ENCODE measurements around the gene GMEB1.
"Not testable (repeated sequence)": the region's sequence is repeated elsewhere in the genome, so short reads cannot be mapped to it uniquely, and the experiment has no call there.

Gene GMEB1

GRCh38 chr1:28675924-28676257 is 7.3 kb downstream of the GMEB1 start:
- H3K27ac ChIP-seq (ENCODE audit: low read depth, low read length), result no peak overlapping the region
- no peak overlapping the region for H3K9ac ChIP-seq (ENCODE audit: low read length)
- H3K27me3 ChIP-seq (ENCODE audit: control insufficient read depth, insufficient read depth, low read length), result no peaks in the 10 kb centered on the region
- H3K9me3 ChIP-seq (ENCODE audit: control insufficient read depth, insufficient read depth, low read depth, low read length), result no peaks in the 10 kb centered on the region
- H3K36me3 ChIP-seq (ENCODE audit: control insufficient read depth, insufficient read depth, low read length), result no peaks in the 10 kb centered on the region
- H3K4me3 ChIP-seq (ENCODE audit: low read depth, low read length), result no peak overlapping the region
- peaks cover 5% of the 10 kb centered on the region; the same call in 1 of the 2 replicates for H3K4me1 ChIP-seq (ENCODE audit: control insufficient read depth, insufficient read depth, low read length)

GRCh38 chr1:28680151-28680550 is 11.6 kb downstream of the GMEB1 start:
- peaks cover 5% of the 10 kb centered on the region; the same call in 1 of the 2 replicates for H3K4me1 ChIP-seq (ENCODE audit: control insufficient read depth, insufficient read depth, low read length)
- no peak overlapping the region for H3K9ac ChIP-seq (ENCODE audit: low read length)
- H3K36me3 ChIP-seq (ENCODE audit: control insufficient read depth, insufficient read depth, low read length), result peaks cover 24% of the 10 kb centered on the region
- no peak overlapping the region for H3K27ac ChIP-seq (ENCODE audit: low read depth, low read length)
- H3K27me3 ChIP-seq (ENCODE audit: control insufficient read depth, insufficient read depth, low read length), result no peaks in the 10 kb centered on the region
- no peak overlapping the region for H3K4me3 ChIP-seq (ENCODE audit: low read depth, low read length)
- no peaks in the 10 kb centered on the region for H3K9me3 ChIP-seq (ENCODE audit: control insufficient read depth, insufficient read depth, low read depth, low read length)

GRCh38 chr1:28682840-28683239 is 14.3 kb downstream of the GMEB1 start:
- Histone ChIP-seq H3K9ac (ENCODE audit: low read length) (no peak overlapping the region), H3K4me3 (ENCODE audit: low read depth, low read length) (no peak overlapping the region), H3K36me3 (ENCODE audit: control insufficient read depth, insufficient read depth, low read length) (peaks cover 37% of the 10 kb centered on the region), H3K4me1 (ENCODE audit: control insufficient read depth, insufficient read depth, low read length) (no peaks in the 10 kb centered on the region), H3K9me3 (ENCODE audit: control insufficient read depth, insufficient read depth, low read depth, low read length) (no peaks in the 10 kb centered on the region), H3K27ac (ENCODE audit: low read depth, low read length) (no peak overlapping the region), H3K27me3 (ENCODE audit: control insufficient read depth, insufficient read depth, low read length) (no peaks in the 10 kb centered on the region)

- Histone ChIP-seq H3K9ac (ENCODE audit: low read length) (no peak overlapping the region), H3K36me3 (ENCODE audit: control insufficient read depth, insufficient read depth, low read length) (peaks cover 43% of the 10 kb centered on the region), H3K4me1 (ENCODE audit: control insufficient read depth, insufficient read depth, low read length) (no peaks in the 10 kb centered on the region), H3K27ac (ENCODE audit: low read depth, low read length) (no peak overlapping the region), H3K9me3 (ENCODE audit: control insufficient read depth, insufficient read depth, low read depth, low read length) (no peaks in the 10 kb centered on the region), H3K27me3 (ENCODE audit: control insufficient read depth, insufficient read depth, low read length) (no peaks in the 10 kb centered on the region), H3K4me3 (ENCODE audit: low read depth, low read length) (no peak overlapping the region)
Observed at GRCh38 chr1:28684937-28685336, 16.4 kb downstream of the GMEB1 start.

GRCh38 chr1:28691627-28692026 is 23.0 kb downstream of the GMEB1 start:
- H3K9ac ChIP-seq (ENCODE audit: low read length); H3K9me3 ChIP-seq (ENCODE audit: control insufficient read depth, insufficient read depth, low read depth, low read length); H3K4me3 ChIP-seq (ENCODE audit: low read depth, low read length); H3K27me3 ChIP-seq (ENCODE audit: control insufficient read depth, insufficient read depth, low read length); H3K4me1 ChIP-seq (ENCODE audit: control insufficient read depth, insufficient read depth, low read length); H3K27ac ChIP-seq (ENCODE audit: low read depth, low read length): not testable (repeated sequence)
- peaks cover 54% of the 10 kb centered on the region for H3K36me3 ChIP-seq (ENCODE audit: control insufficient read depth, insufficient read depth, low read length)

- Histone ChIP-seq H3K9ac (ENCODE audit: low read length) (no peak overlapping the region), H3K27ac (ENCODE audit: low read depth, low read length) (no peak overlapping the region), H3K4me3 (ENCODE audit: low read depth, low read length) (no peak overlapping the region), H3K27me3 (ENCODE audit: control insufficient read depth, insufficient read depth, low read length) (no peaks in the 10 kb centered on the region), H3K9me3 (ENCODE audit: control insufficient read depth, insufficient read depth, low read depth, low read length) (no peaks in the 10 kb centered on the region), H3K4me1 (ENCODE audit: control insufficient read depth, insufficient read depth, low read length) (no peaks in the 10 kb centered on the region), H3K36me3 (ENCODE audit: control insufficient read depth, insufficient read depth, low read length) (peaks cover 55% of the 10 kb centered on the region)
Observed at GRCh38 chr1:28703629-28704028, 35.0 kb downstream of the GMEB1 start.

- Histone ChIP-seq H3K27me3 (ENCODE audit: control insufficient read depth, insufficient read depth, low read length) (no peaks in the 10 kb centered on the region), H3K4me3 (ENCODE audit: low read depth, low read length) (no peak overlapping the region), H3K4me1 (ENCODE audit: control insufficient read depth, insufficient read depth, low read length) (peaks cover 8% of the 10 kb centered on the region; the same call in 1 of the 2 replicates)
Observed at GRCh38 chr1:28716336-28716735, 47.8 kb downstream of the GMEB1 start.

GRCh38 chr1:28718166-28718565 is 49.6 kb downstream of the GMEB1 start:
- Histone ChIP-seq H3K36me3 (ENCODE audit: control insufficient read depth, insufficient read depth, low read length) (peaks cover 26% of the 10 kb centered on the region), H3K9me3 (ENCODE audit: control insufficient read depth, insufficient read depth, low read depth, low read length) (no peaks in the 10 kb centered on the region), H3K27ac (ENCODE audit: low read depth, low read length) (no peak overlapping the region), H3K4me3 (ENCODE audit: low read depth, low read length) (no peak overlapping the region), H3K9ac (ENCODE audit: low read length) (no peak overlapping the region), H3K4me1 (ENCODE audit: control insufficient read depth, insufficient read depth, low read length) (peaks cover 8% of the 10 kb centered on the region; the same call in 1 of the 2 replicates), H3K27me3 (ENCODE audit: control insufficient read depth, insufficient read depth, low read length) (no peaks in the 10 kb centered on the region)

More at GRCh38 chr1:28716336-28716735, 47.8 kb downstream of the GMEB1 start:
- Histone ChIP-seq H3K9ac (ENCODE audit: low read length) (no peak overlapping the region), H3K36me3 (ENCODE audit: control insufficient read depth, insufficient read depth, low read length) (peaks cover 38% of the 10 kb centered on the region), H3K9me3 (ENCODE audit: control insufficient read depth, insufficient read depth, low read depth, low read length) (no peaks in the 10 kb centered on the region), H3K27ac (ENCODE audit: low read depth, low read length) (no peak overlapping the region)

GRCh38 chr1:28718586-28719331 is 50.2 kb downstream of the GMEB1 start:
- no peak overlapping the region for H3K27ac ChIP-seq (ENCODE audit: low read depth, low read length)
- peaks cover 8% of the 10 kb centered on the region; the same call in 1 of the 2 replicates for H3K4me1 ChIP-seq (ENCODE audit: control insufficient read depth, insufficient read depth, low read length)
- H3K27me3 ChIP-seq (ENCODE audit: control insufficient read depth, insufficient read depth, low read length), result no peaks in the 10 kb centered on the region
- no peaks in the 10 kb centered on the region for H3K9me3 ChIP-seq (ENCODE audit: control insufficient read depth, insufficient read depth, low read depth, low read length)
- no peak overlapping the region for H3K9ac ChIP-seq (ENCODE audit: low read length)
- H3K4me3 ChIP-seq (ENCODE audit: low read depth, low read length), result no peak overlapping the region
- H3K36me3 ChIP-seq (ENCODE audit: control insufficient read depth, insufficient read depth, low read length), result peaks cover 20% of the 10 kb centered on the region

GRCh38 chr1:28719332-28719619 is 50.7 kb downstream of the GMEB1 start:
- Histone ChIP-seq H3K4me1 (ENCODE audit: control insufficient read depth, insufficient read depth, low read length) (peaks cover 8% of the 10 kb centered on the region; the same call in 1 of the 2 replicates), H3K36me3 (ENCODE audit: control insufficient read depth, insufficient read depth, low read length) (peaks cover 15% of the 10 kb centered on the region), H3K9me3 (ENCODE audit: control insufficient read depth, insufficient read depth, low read depth, low read length) (no peaks in the 10 kb centered on the region), H3K9ac (ENCODE audit: low read length) (no peak overlapping the region), H3K27me3 (ENCODE audit: control insufficient read depth, insufficient read depth, low read length) (no peaks in the 10 kb centered on the region), H3K27ac (ENCODE audit: low read depth, low read length) (no peak overlapping the region), H3K4me3 (ENCODE audit: low read depth, low read length) (no peak overlapping the region)

GRCh38 chr1:28720376-28720775 is 51.8 kb downstream of the GMEB1 start:
- Histone ChIP-seq H3K4me3 (ENCODE audit: low read depth, low read length) (no peak overlapping the region), H3K9me3 (ENCODE audit: control insufficient read depth, insufficient read depth, low read depth, low read length) (no peaks in the 10 kb centered on the region), H3K4me1 (ENCODE audit: control insufficient read depth, insufficient read depth, low read length) (peaks cover 8% of the 10 kb centered on the region; the same call in 1 of the 2 replicates), H3K27ac (ENCODE audit: low read depth, low read length) (no peak overlapping the region), H3K36me3 (ENCODE audit: control insufficient read depth, insufficient read depth, low read length) (peaks cover 5% of the 10 kb centered on the region; the same call in 1 of the 2 replicates), H3K9ac (ENCODE audit: low read length) (no peak overlapping the region), H3K27me3 (ENCODE audit: control insufficient read depth, insufficient read depth, low read length) (no peaks in the 10 kb centered on the region)
